Measurements from ENCODE around the gene TBL1XR1. TPM values are rescaled to one million over a fixed set of nuclear protein-coding genes. Genes with fewer than 3 reads are reported as not detected.

Gene TBL1XR1
- total RNA-seq, 2 experiments from 2014 or later: 63.2 to 67.8 TPM

GRCh38 chr3:177123822-177124221, 73.5 kb downstream of the TBL1XR1 start:
- intact Hi-C loops (cut with DNase I, micrococcal nuclease): loop anchor here in 1 of 2 experiments (10.0 kb wide), 1 partner anchor 231 kb away; no protein-coding TSS in a partner anchor
- Histone ChIP-seq H3K27me3 (ENCODE audit: control insufficient read depth in 1 of 2, insufficient read depth in 2 of 2, low read length in 2 of 2) (no peaks in the 10 kb centered on the region), H3K4me3 (ENCODE audit: low read length) (no peak overlapping the region), H3K4me1 (ENCODE audit: insufficient read depth, low read length) (peaks cover 3% of the 10 kb centered on the region), H3K36me3 (ENCODE audit: insufficient read depth, low read length) (peaks cover 4% of the 10 kb centered on the region), H3K9me3 (ENCODE audit: control insufficient read depth in 1 of 2, insufficient read depth in 1 of 2, low read length in 2 of 2) (no peaks in the 10 kb centered on the region), H3K27ac (ENCODE audit: low read depth in 1 of 2, low read length in 2 of 2) (no peak overlapping the region)
- DNase-seq (no peak), ATAC-seq (ENCODE audit: poor library complexity) (no peak)
- H3K9me3 Mint-ChIP-seq: no peaks in the 10 kb centered on the region
- H3K27ac Mint-ChIP-seq: peak overlapping the region; percentile 34
- peaks cover 10% of the 10 kb centered on the region for H3K36me3 Mint-ChIP-seq (ENCODE audit: low read depth)
- peak overlapping the region; percentile 7 for H3K4me3 Mint-ChIP-seq
- H3K27me3 Mint-ChIP-seq: no peaks in the 10 kb centered on the region
- no peak for TF ChIP-seq CTCF (IDR thresholded peaks at IDR 0.05)
- peaks cover 89% of the 10 kb centered on the region for H3K4me1 Mint-ChIP-seq (ENCODE audit: low read depth)
- POLR2A ChIA-PET: interaction anchor here (0.8 to 1.2 kb wide), 6 partner anchors 21 to 236 kb away, joined by 3 to 6 read pairs (median 4); partner anchors contain the start of gene TBL1XR1
- CTCF ChIA-PET: interaction anchor here (2.2 kb wide), 1 partner anchor 16 kb away, joined by 5 read pairs; no protein-coding TSS in a partner anchor

GRCh38 chr3:177122183-177122856, 75.0 kb downstream of the TBL1XR1 start:
- ATAC-seq (ENCODE audit: poor library complexity) (no peak), DNase-seq (no peak)
- peak overlapping the region; percentile 34 for H3K27ac Mint-ChIP-seq
- H3K27ac ChIP-seq (ENCODE audit: low read depth in 1 of 2, low read length in 2 of 2): no peak overlapping the region
- no peaks in the 10 kb centered on the region for H3K27me3 Mint-ChIP-seq
- peaks cover 4% of the 10 kb centered on the region for H3K36me3 ChIP-seq (ENCODE audit: insufficient read depth, low read length)
- no peak for TF ChIP-seq CTCF (IDR thresholded peaks at IDR 0.05)
- H3K4me3 Mint-ChIP-seq: no peak overlapping the region
- ChIA-PET CTCF (no interaction called here), POLR2A (interaction anchor here (1.1 kb wide), 1 partner anchor 13 kb away, joined by 3 read pairs; no protein-coding TSS in a partner anchor)
- H3K9me3 Mint-ChIP-seq: no peaks in the 10 kb centered on the region
- peaks cover 93% of the 10 kb centered on the region for H3K4me1 Mint-ChIP-seq (ENCODE audit: low read depth)
- H3K27me3 ChIP-seq (ENCODE audit: control insufficient read depth in 1 of 2, insufficient read depth in 2 of 2, low read length in 2 of 2): no peaks in the 10 kb centered on the region
- H3K4me3 ChIP-seq (ENCODE audit: low read length): no peak overlapping the region
- peaks cover 3% of the 10 kb centered on the region for H3K4me1 ChIP-seq (ENCODE audit: insufficient read depth, low read length)
- H3K36me3 Mint-ChIP-seq (ENCODE audit: low read depth): peaks cover 2% of the 10 kb centered on the region
- intact Hi-C loops (cut with DNase I, micrococcal nuclease): loop anchor here in 1 of 2 experiments (10.0 kb wide), 1 partner anchor 232 kb away; no protein-coding TSS in a partner anchor
- no peaks in the 10 kb centered on the region for H3K9me3 ChIP-seq (ENCODE audit: control insufficient read depth in 1 of 2, insufficient read depth in 1 of 2, low read length in 2 of 2)

- peaks cover 4% of the 10 kb centered on the region for H3K36me3 ChIP-seq (ENCODE audit: insufficient read depth, low read length)
- Mint-ChIP-seq H3K4me1 (ENCODE audit: low read depth) (peaks cover 93% of the 10 kb centered on the region), H3K27ac (peak overlapping the region; percentile 19), H3K9me3 (peaks cover 2% of the 10 kb centered on the region), H3K36me3 (ENCODE audit: low read depth) (no peaks in the 10 kb centered on the region), H3K27me3 (no peaks in the 10 kb centered on the region), H3K4me3 (no peak overlapping the region)
- peaks cover 3% of the 10 kb centered on the region for H3K4me1 ChIP-seq (ENCODE audit: insufficient read depth, low read length)
- DNase-seq (peak in 2 of 14 experiments; percentile 28 to 32), ATAC-seq (ENCODE audit: poor library complexity) (peak; percentile 80)
- H3K27ac ChIP-seq (ENCODE audit: low read depth in 1 of 2, low read length in 2 of 2): no peak overlapping the region
- H3K9me3 ChIP-seq (ENCODE audit: control insufficient read depth in 1 of 2, insufficient read depth in 1 of 2, low read length in 2 of 2): no peaks in the 10 kb centered on the region
- no peak overlapping the region for H3K4me3 ChIP-seq (ENCODE audit: low read length)
- POLR2A ChIA-PET: interaction anchor here (1.2 to 2.0 kb wide), 3 partner anchors 25 to 78 kb away, joined by 3 to 9 read pairs (median 4); partner anchors contain the start of gene TBL1XR1
- no peaks in the 10 kb centered on the region for H3K27me3 ChIP-seq (ENCODE audit: control insufficient read depth in 1 of 2, insufficient read depth in 2 of 2, low read length in 2 of 2)
- TF ChIP-seq CTCF (IDR thresholded peaks at IDR 0.05): no peak
- intact Hi-C loops (cut with DNase I, micrococcal nuclease): loop anchor here (5.0 to 10.0 kb wide), 2 partner anchors 235 to 237 kb away; no protein-coding TSS in a partner anchor
- CTCF ChIA-PET: no interaction called here
Observed at GRCh38 chr3:177119829-177120228, 77.5 kb downstream of the TBL1XR1 start.

Measured in CD4-positive, alpha-beta T cell (primary cell).